WTC11 (cell line): ENCODE measurements around the gene SIT1. TPM values are rescaled to one million over a fixed set of nuclear protein-coding genes. Genes with fewer than 3 reads are reported as not detected.

Experiments used
- ATAC-seq: fragments of 200-7000 bp; cut with Tn5 transposase; 2 replicates; pipeline ENCODE4 v1.10.0; 2021; ENCODE audit warnings: mild to moderate bottlenecking, moderate library complexity
- CTCF ChIA-PET: fragments of 300-600 bp; sonication (Branson Sonifier 250); formaldehyde crosslinking; loops from one replicate; lab custom pipeline; 2021; ENCODE audit warnings: antibody characterized with exemption; lab: Charles Lee
- POLR2A ChIA-PET: fragments of 350-600 bp; sonication (Branson Sonifier 250); formaldehyde crosslinking; loops from one replicate; lab custom pipeline; 2021; ENCODE audit warnings: antibody characterized with exemption; lab: Charles Lee
- DNase-seq: peaks from one replicate; pipeline ENCODE4 v3.0.0; 2021; ENCODE audit warnings: low spot score
- H3K27ac Mint-ChIP-seq: 2 replicates; pipeline ENCODE4 v1.8.0; 2021; ENCODE audit warnings: mixed read lengths
- H3K27me3 Mint-ChIP-seq: 2 replicates; pipeline ENCODE4 v1.8.0; 2021; ENCODE audit warnings: low read depth, mild to moderate bottlenecking, moderate library complexity, mixed read lengths
- H3K36me3 Mint-ChIP-seq: 2 replicates; pipeline ENCODE4 v1.8.0; 2021; ENCODE audit warnings: mixed read lengths
- H3K4me1 Mint-ChIP-seq: 2 replicates; pipeline ENCODE4 v1.8.0; 2022; ENCODE audit warnings: mixed read lengths
- H3K4me3 Mint-ChIP-seq: 2 replicates; pipeline ENCODE4 v1.8.0; 2021; ENCODE audit warnings: mild to moderate bottlenecking, moderate library complexity, mixed read lengths
- H3K9me3 Mint-ChIP-seq: 2 replicates; pipeline ENCODE4 v1.8.0; 2021; ENCODE audit warnings: mixed read lengths
- CBFB ChIP-seq: sonication (generic); formaldehyde crosslinking; IDR thresholded peaks from 2 replicates; pipeline ENCODE4 v1.8.1; 2022; ENCODE audit warnings: mild to moderate bottlenecking, low read depth, missing genetic modification reagents
- E2F4 ChIP-seq: sonication (generic); formaldehyde crosslinking; IDR thresholded peaks from 2 replicates; pipeline ENCODE4 v1.8.1; 2022; ENCODE audit warnings: low read depth, mild to moderate bottlenecking, moderate library complexity, missing genetic modification reagents, borderline replicate concordance
- ETV6 ChIP-seq: sonication (generic); formaldehyde crosslinking; IDR thresholded peaks from 2 replicates; pipeline ENCODE4 v1.8.1; 2022; ENCODE audit warnings: mild to moderate bottlenecking, missing genetic modification reagents
- FOXP1 ChIP-seq: sonication (generic); formaldehyde crosslinking; IDR thresholded peaks from 2 replicates; pipeline ENCODE4 v1.8.0; 2022; ENCODE audit warnings: missing genetic modification reagents, mild to moderate bottlenecking, moderate library complexity, borderline replicate concordance
- GRHL2 ChIP-seq: fragments of 250-450 bp; sonication (Bioruptor Pico); IDR thresholded peaks from 2 replicates; pipeline ENCODE4 v1.8.0; 2022; ENCODE audit warnings: mild to moderate bottlenecking, moderate library complexity; ENCODE audit not compliant: insufficient replicate concordance, severe bottlenecking
- MAX ChIP-seq: sonication (generic); formaldehyde crosslinking; IDR thresholded peaks from 2 replicates; pipeline ENCODE4 v1.8.0; 2022; ENCODE audit warnings: mild to moderate bottlenecking, missing genetic modification reagents
- NFATC4 ChIP-seq: fragments of 250-450 bp; sonication (Bioruptor Pico); IDR thresholded peaks from 2 replicates; pipeline ENCODE4 v1.9.0; 2021; ENCODE audit warnings: mild to moderate bottlenecking
- TEAD1 ChIP-seq: sonication (generic); formaldehyde crosslinking; IDR thresholded peaks from 2 replicates; pipeline ENCODE4 v1.8.0; 2022; ENCODE audit warnings: mild to moderate bottlenecking, missing genetic modification reagents
- TP53 ChIP-seq: sonication (generic); formaldehyde crosslinking; IDR thresholded peaks from 2 replicates; pipeline ENCODE4 v1.8.1; 2023; ENCODE audit warnings: mild to moderate bottlenecking, missing genetic modification reagents
- ZNF532 ChIP-seq: fragments of 250-450 bp; sonication (Bioruptor Pico); IDR thresholded peaks from 2 replicates; pipeline ENCODE4 v1.9.0; 2021; ENCODE audit warnings: mild to moderate bottlenecking, borderline replicate concordance
- ZSCAN18 ChIP-seq: fragments of 250-450 bp; sonication (Bioruptor Pico); IDR thresholded peaks from 2 replicates; pipeline ENCODE4 v2.1.2; 2022; ENCODE audit warnings: mild to moderate bottlenecking, moderate library complexity
- total RNA-seq: library from RNA; stranded (reverse); gene quantifications from 3 replicates; pipeline ENCODE4 v1.2.3, GENCODE V29; 2021
- TF ChIP-seq, protein P1 (sequence below): fragments of 250-450 bp; sonication (Bioruptor Pico); IDR thresholded peaks from 2 replicates; pipeline ENCODE4 v1.9.0; 2021; ENCODE audit warnings: mild to moderate bottlenecking
- TF ChIP-seq, protein P2 (sequence below): sonication (generic); formaldehyde crosslinking; IDR thresholded peaks from 2 replicates; pipeline ENCODE4 v1.8.1; 2022; ENCODE audit warnings: mild to moderate bottlenecking, moderate library complexity, missing genetic modification reagents
- TF ChIP-seq, protein P3 (sequence below): sonication (generic); formaldehyde crosslinking; IDR thresholded peaks from 2 replicates; pipeline ENCODE4 v1.8.1; 2023; ENCODE audit warnings: mild to moderate bottlenecking, missing genetic modification reagents, moderate library complexity
- TF ChIP-seq, protein P4 (sequence below): sonication (generic); formaldehyde crosslinking; IDR thresholded peaks from 2 replicates; pipeline ENCODE4 v1.8.1; 2023; ENCODE audit warnings: mild to moderate bottlenecking, missing genetic modification reagents

Gene SIT1
- total RNA-seq, 1 experiment from 2014 or later: 4.1 TPM

DNA sequence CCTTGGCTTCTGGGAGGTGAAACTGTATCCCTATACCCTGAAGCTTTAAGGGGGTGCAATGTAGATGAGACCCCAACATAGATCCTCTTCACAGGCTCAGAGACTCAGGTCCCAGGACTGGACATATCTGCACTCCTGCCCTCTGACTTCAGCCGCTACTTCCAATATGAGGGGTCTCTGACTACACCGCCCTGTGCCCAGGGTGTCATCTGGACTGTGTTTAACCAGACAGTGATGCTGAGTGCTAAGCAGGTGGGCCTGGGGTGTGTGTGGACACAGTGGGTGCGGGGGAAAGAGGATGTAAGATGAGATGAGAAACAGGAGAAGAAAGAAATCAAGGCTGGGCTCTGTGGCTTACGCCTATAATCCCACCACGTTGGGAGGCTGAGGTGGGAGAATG is 28.4 kb upstream of the SIT1 start:
- no peaks in the 10 kb centered on the region for H3K9me3 Mint-ChIP-seq
- peaks cover 20% of the 10 kb centered on the region for H3K27me3 Mint-ChIP-seq
- no peak for DNase-seq
- peaks cover 21% of the 10 kb centered on the region for H3K36me3 Mint-ChIP-seq
- peaks cover 19% of the 10 kb centered on the region for H3K4me1 Mint-ChIP-seq
- ChIA-PET CTCF (interaction anchor here (1.1 to 2.3 kb wide), 3 partner anchors 15 to 79 kb away, joined by 3 to 24 read pairs (median 12); partner anchors contain the start of gene ARHGEF39), POLR2A (interaction anchor here (0.9 kb wide), 1 partner anchor 12 kb away, joined by 3 read pairs; no protein-coding TSS in a partner anchor)
- ATAC-seq: no peak
- H3K4me3 Mint-ChIP-seq: no peak overlapping the region
- H3K27ac Mint-ChIP-seq: no peak overlapping the region
- TF ChIP-seq ZNF532 (CRISPR knock-in tag): no peak
- TF ChIP-seq ETV6 (CRISPR knock-in tag): no peak
- TF ChIP-seq, protein P1, sequence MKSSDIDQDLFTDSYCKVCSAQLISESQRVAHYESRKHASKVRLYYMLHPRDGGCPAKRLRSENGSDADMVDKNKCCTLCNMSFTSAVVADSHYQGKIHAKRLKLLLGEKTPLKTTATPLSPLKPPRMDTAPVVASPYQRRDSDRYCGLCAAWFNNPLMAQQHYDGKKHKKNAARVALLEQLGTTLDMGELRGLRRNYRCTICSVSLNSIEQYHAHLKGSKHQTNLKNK (CRISPR knock-in tag): no peak
- TF ChIP-seq MAX (CRISPR knock-in tag): no peak
- no peak for TF ChIP-seq E2F4 (CRISPR knock-in tag)
- no peak for TF ChIP-seq NFATC4 (CRISPR knock-in tag)
- TF ChIP-seq, protein P2, sequence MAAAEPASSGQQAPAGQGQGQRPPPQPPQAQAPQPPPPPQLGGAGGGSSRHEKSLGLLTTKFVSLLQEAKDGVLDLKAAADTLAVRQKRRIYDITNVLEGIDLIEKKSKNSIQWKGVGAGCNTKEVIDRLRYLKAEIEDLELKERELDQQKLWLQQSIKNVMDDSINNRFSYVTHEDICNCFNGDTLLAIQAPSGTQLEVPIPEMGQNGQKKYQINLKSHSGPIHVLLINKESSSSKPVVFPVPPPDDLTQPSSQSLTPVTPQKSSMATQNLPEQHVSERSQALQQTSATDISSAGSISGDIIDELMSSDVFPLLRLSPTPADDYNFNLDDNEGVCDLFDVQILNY: no peak
- TF ChIP-seq, protein P3, sequence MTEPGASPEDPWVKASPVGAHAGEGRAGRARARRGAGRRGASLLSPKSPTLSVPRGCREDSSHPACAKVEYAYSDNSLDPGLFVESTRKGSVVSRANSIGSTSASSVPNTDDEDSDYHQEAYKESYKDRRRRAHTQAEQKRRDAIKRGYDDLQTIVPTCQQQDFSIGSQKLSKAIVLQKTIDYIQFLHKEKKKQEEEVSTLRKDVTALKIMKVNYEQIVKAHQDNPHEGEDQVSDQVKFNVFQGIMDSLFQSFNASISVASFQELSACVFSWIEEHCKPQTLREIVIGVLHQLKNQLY (CRISPR knock-in tag): no peak
- no peak for TF ChIP-seq TP53 (CRISPR knock-in tag)
- TF ChIP-seq CBFB (CRISPR knock-in tag): no peak
- TF ChIP-seq, protein P4, sequence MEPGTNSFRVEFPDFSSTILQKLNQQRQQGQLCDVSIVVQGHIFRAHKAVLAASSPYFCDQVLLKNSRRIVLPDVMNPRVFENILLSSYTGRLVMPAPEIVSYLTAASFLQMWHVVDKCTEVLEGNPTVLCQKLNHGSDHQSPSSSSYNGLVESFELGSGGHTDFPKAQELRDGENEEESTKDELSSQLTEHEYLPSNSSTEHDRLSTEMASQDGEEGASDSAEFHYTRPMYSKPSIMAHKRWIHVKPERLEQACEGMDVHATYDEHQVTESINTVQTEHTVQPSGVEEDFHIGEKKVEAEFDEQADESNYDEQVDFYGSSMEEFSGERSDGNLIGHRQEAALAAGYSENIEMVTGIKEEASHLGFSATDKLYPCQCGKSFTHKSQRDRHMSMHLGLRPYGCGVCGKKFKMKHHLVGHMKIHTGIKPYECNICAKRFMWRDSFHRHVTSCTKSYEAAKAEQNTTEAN: no peak
- no peak for TF ChIP-seq GRHL2 (CRISPR knock-in tag)
- no peak for TF ChIP-seq TEAD1 (CRISPR knock-in tag)
- no peak for TF ChIP-seq FOXP1 (CRISPR knock-in tag)
- TF ChIP-seq ZSCAN18 (CRISPR knock-in tag): no peak
